Retinal pigment epithelial cell (primary cell): ENCODE results near the gene TEX50.
"Not testable (repeated sequence)": the region's sequence is repeated elsewhere in the genome, so short reads cannot be mapped to it uniquely, and the experiment has no call there.

Source experiments
- DNase-seq: peaks from one replicate; pipeline ENCODE4 v3.0.0-alpha.2; 2010; ENCODE audit warnings: low read depth
- H3K4me3 ChIP-seq: 2 replicates; pipeline ENCODE4 v1.5.1; 2011; ENCODE audit warnings: mild to moderate bottlenecking, low read length, control low read depth, moderate library complexity
- TF ChIP-seq, protein P1 (sequence below): conservative IDR thresholded peaks from 2 replicates; pipeline ENCODE4 v1.5.1; 2011; ENCODE audit warnings: low read depth, low read length, control low read depth, inconsistent platforms

The TEX50 gene, protein sequence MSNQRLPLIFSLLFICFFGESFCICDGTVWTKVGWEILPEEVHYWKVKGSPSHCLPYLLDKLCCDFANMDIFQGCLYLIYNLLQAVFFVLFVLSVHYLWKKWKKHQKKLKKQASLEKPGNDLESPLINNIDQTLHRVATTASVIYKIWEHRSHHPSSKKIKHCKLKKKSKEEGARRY

GRCh38 chr1:173635116-173635515 is at the start of gene TEX50:
Gene TEX50, plus strand, starts transcription at chr1:173635338. Its CDS starts 184 bp downstream, at chr1:173635522.
- TF ChIP-seq, protein P1, sequence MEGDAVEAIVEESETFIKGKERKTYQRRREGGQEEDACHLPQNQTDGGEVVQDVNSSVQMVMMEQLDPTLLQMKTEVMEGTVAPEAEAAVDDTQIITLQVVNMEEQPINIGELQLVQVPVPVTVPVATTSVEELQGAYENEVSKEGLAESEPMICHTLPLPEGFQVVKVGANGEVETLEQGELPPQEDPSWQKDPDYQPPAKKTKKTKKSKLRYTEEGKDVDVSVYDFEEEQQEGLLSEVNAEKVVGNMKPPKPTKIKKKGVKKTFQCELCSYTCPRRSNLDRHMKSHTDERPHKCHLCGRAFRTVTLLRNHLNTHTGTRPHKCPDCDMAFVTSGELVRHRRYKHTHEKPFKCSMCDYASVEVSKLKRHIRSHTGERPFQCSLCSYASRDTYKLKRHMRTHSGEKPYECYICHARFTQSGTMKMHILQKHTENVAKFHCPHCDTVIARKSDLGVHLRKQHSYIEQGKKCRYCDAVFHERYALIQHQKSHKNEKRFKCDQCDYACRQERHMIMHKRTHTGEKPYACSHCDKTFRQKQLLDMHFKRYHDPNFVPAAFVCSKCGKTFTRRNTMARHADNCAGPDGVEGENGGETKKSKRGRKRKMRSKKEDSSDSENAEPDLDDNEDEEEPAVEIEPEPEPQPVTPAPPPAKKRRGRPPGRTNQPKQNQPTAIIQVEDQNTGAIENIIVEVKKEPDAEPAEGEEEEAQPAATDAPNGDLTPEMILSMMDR: no peak
- no peak for DNase-seq
- H3K4me3 ChIP-seq: no peak within 1 kb of the TSS

DNA sequence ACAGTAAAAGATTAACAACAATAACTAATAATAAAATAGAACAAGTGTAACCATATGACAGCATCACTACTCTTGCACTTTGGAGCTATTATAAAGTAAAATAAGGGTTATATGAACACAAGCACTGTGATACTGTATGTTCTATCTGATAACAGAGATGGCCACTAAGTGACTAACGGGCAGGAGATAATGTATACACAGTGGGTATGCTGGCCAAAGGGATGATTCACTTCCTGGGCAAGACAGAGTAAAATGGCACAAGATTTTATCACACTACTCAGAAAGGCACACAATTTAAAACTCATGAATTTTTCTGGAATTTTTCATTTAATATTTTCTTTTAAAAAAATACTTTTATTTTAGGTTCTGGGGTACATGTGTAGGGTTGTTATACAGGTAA is 44.6 kb upstream of the TEX50 start:
- no peak for DNase-seq
- TF ChIP-seq, protein P1: no peak
- no peak overlapping the region for H3K4me3 ChIP-seq

- not testable (repeated sequence) for DNase-seq, H3K4me3 ChIP-seq
These were observed 44.0 kb upstream of the TEX50 start for GRCh38 chr1:173591138-173591537.

DNA sequence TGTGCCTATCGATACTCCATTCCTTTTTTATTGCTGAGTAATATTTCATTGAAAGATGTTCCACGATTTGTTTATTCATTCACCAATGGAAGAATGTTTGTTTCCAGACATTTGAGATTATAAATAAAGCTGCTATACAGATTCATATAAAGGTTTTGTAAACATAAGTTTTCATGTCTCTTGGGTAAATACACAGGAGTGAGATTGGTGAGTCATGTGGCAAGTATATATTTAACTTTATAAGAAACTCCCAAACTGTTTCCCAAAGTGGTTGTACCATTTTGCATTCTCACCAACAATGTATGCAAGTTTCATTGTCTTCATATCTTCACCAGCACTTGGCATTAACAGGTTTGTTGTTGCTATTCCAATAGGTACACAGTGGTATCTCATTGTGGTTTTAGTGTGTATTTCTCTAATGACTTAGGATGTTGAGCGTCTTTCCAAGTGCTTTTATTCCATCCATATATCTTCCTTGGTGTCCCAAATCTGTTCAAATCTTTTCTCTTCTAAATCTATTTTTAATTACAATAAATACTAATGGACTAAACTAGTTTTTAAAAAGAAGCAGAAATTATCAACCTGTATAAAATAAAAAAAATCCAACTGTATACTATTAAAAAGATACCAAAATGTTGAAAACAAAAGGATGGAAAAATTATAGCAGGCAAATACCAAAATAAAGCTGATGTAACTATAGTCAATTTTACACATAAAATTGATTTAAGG is 38.9 kb upstream of the TEX50 start:
- TF ChIP-seq, protein P1: no peak
- DNase-seq: no peak
- no peak overlapping the region for H3K4me3 ChIP-seq

DNA sequence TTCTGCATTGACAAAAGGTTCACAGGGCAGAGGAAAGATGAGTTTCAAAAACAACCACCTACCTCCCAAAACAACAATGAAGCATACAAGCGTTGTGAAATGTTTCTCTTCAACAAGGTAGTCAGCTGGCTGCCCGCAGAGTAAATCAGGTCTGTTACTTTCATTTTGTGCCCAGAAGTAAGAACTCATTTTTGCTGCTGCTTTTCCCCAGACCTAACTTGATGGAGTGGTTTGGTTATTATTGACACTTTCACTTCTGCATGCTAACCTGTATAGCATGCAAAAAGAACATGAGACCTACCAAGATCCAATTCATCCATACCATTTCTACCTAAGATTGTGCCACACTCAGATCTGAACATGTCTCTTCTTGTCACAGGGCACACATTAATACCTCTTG is 33.5 kb upstream of the TEX50 start:
- no peak overlapping the region for H3K4me3 ChIP-seq
- no peak for DNase-seq
- TF ChIP-seq, protein P1: no peak

DNA sequence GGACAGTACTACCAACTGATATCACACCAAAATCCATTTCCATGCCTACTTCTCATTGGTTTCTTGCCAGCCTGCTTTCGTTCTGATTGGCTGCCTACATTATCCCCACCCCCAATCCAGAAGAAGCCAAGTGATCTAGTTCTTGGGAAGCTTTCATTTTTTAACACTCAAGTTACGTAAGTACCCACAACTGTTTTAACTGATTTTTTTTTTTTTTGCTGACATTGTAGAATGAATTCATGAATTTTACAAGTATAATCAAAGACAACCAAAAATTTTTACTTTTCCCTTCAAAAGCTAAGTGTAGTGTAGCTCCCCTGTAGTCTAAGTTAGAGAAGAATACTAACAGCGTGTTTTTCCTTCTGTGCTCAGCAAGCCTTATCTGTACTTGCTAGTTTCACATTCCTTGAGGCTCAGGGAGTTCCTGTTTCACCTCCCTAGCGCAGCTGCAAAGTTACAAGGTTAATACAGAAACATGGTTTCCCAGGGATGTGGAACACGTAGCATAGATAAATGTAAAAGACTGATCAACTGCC is 32.0 kb upstream of the TEX50 start, which contains the start of gene SLC9C2:
TSS of gene SLC9C2 (minus strand) at position 17 of the 536 bp plus-strand sequence. CDS start 1,296 bp downstream, outside the sequence.
- no peak within 1 kb of the TSS for H3K4me3 ChIP-seq
- DNase-seq: no peak
- TF ChIP-seq, protein P1: no peak

GRCh38 chr1:173608503-173609216 is 26.5 kb upstream of the TEX50 start:
- DNase-seq: no peak
- TF ChIP-seq, protein P1: no peak
- H3K4me3 ChIP-seq: no peak overlapping the region

- DNase-seq, H3K4me3 ChIP-seq: not testable (repeated sequence)
These were observed 22.1 kb upstream of the TEX50 start for GRCh38 chr1:173613086-173613485.
